ENCODE results near the gene ZC2HC1B.

DNA sequence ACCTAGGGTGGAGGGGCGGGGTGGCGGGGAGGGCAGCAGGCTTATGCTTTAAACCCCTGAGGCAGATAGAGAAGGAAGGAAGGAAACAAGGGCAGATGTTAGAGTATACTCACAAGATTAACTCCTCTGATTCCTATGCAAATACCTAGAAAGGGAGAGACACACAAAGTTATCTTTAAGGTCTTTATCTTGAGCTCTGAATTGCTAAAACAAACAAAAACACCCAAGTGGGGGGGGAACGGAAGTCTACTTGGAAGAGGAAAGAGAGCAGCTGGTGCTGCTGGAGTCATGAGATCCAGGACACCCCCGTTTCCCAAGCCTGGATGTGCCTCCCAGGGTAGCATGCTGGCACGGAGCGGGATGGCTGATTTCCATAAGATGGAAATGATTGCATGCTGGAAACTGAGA lies 100.4 kb downstream of the ZC2HC1B start:
- TF ChIP-seq, protein P1, sequence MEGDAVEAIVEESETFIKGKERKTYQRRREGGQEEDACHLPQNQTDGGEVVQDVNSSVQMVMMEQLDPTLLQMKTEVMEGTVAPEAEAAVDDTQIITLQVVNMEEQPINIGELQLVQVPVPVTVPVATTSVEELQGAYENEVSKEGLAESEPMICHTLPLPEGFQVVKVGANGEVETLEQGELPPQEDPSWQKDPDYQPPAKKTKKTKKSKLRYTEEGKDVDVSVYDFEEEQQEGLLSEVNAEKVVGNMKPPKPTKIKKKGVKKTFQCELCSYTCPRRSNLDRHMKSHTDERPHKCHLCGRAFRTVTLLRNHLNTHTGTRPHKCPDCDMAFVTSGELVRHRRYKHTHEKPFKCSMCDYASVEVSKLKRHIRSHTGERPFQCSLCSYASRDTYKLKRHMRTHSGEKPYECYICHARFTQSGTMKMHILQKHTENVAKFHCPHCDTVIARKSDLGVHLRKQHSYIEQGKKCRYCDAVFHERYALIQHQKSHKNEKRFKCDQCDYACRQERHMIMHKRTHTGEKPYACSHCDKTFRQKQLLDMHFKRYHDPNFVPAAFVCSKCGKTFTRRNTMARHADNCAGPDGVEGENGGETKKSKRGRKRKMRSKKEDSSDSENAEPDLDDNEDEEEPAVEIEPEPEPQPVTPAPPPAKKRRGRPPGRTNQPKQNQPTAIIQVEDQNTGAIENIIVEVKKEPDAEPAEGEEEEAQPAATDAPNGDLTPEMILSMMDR (IDR thresholded peaks at IDR 0.05) = no peak
- TF ChIP-seq POLR2A (IDR thresholded peaks at IDR 0.05) = no peak
- no peak for TF ChIP-seq EP300 (IDR thresholded peaks at IDR 0.05)
